DND-41 (cell line): ENCODE measurements around the gene BMP7.

Experiments used
- ATAC-seq: fragments of 200-7000 bp; cut with Tn5 transposase; 3 replicates; pipeline ENCODE4 v1.9.1; 2021; ENCODE audit warnings: low read depth; ENCODE audit not compliant: insufficient read depth
- DNase-seq: peaks from one replicate; pipeline ENCODE4 v3.0.0-alpha.2; 2020
- H2AFZ ChIP-seq: 2 replicates; pipeline ENCODE4 v1.6.0; 2012; ENCODE audit warnings: low read depth, low read length
- H3K27ac ChIP-seq: 2 replicates; pipeline ENCODE4 v1.5.1; 2012; ENCODE audit warnings: low read length, inconsistent platforms
- H3K27me3 ChIP-seq: fragments of 200-600 bp; sonication (generic); 2 replicates; pipeline ENCODE4 v1.6.0; 2012; ENCODE audit warnings: low read length, mild to moderate bottlenecking, inconsistent platforms; ENCODE audit not compliant: insufficient read depth, poor library complexity
- H3K36me3 ChIP-seq: 2 replicates; pipeline ENCODE4 v1.5.1; 2012; ENCODE audit warnings: low read length, inconsistent platforms; ENCODE audit not compliant: insufficient read depth
- H3K4me1 ChIP-seq: 2 replicates; pipeline ENCODE4 v1.5.1; 2012; ENCODE audit warnings: mild to moderate bottlenecking, low read length; ENCODE audit not compliant: insufficient read depth
- H3K4me2 ChIP-seq: 2 replicates; pipeline ENCODE4 v1.6.0; 2012; ENCODE audit warnings: mild to moderate bottlenecking, moderate library complexity, low read length, inconsistent platforms; ENCODE audit not compliant: insufficient read depth
- H3K4me3 ChIP-seq, 2 experiments: fragments of 200-600 bp in 1 of 2; shearing (Covaris generic) in 1 of 2; 2 replicates each; pipeline ENCODE4 v1.5.1; 2012 to 2016; ENCODE audit warnings: inconsistent platforms in 2 of 2, low read length in 2 of 2, mild to moderate bottlenecking in 2 of 2, low read depth in 1 of 2, moderate library complexity in 1 of 2
- H3K79me2 ChIP-seq: 2 replicates; pipeline ENCODE4 v1.6.0; 2012; ENCODE audit warnings: low read length, inconsistent platforms; ENCODE audit not compliant: insufficient read depth
- H3K9ac ChIP-seq: 2 replicates; pipeline ENCODE4 v1.6.0; 2012; ENCODE audit warnings: low read depth, mild to moderate bottlenecking, inconsistent platforms, low read length, moderate library complexity
- H3K9me3 ChIP-seq: 2 replicates; pipeline ENCODE4 v1.5.1; 2012; ENCODE audit warnings: low read length, moderate library complexity, mild to moderate bottlenecking, inconsistent platforms; ENCODE audit not compliant: insufficient read depth, severe bottlenecking
- H4K20me1 ChIP-seq: 2 replicates; pipeline ENCODE4 v1.6.0; 2012; ENCODE audit warnings: low read length; ENCODE audit not compliant: insufficient read depth
- EZH2 ChIP-seq: IDR thresholded peaks from 3 replicates; pipeline ENCODE4 v1.6.1; 2012; ENCODE audit warnings: borderline replicate concordance, low read depth, mild to moderate bottlenecking, moderate library complexity, low read length, inconsistent platforms; ENCODE audit not compliant: severe bottlenecking
- TF ChIP-seq, protein P1 (sequence below): IDR thresholded peaks from 2 replicates; pipeline ENCODE4 v1.5.1; 2012; ENCODE audit warnings: borderline replicate concordance, low read length, moderate library complexity, mild to moderate bottlenecking; ENCODE audit not compliant: poor library complexity, severe bottlenecking; ENCODE audit errors: extremely low read depth

BMP7 gene

DNA sequence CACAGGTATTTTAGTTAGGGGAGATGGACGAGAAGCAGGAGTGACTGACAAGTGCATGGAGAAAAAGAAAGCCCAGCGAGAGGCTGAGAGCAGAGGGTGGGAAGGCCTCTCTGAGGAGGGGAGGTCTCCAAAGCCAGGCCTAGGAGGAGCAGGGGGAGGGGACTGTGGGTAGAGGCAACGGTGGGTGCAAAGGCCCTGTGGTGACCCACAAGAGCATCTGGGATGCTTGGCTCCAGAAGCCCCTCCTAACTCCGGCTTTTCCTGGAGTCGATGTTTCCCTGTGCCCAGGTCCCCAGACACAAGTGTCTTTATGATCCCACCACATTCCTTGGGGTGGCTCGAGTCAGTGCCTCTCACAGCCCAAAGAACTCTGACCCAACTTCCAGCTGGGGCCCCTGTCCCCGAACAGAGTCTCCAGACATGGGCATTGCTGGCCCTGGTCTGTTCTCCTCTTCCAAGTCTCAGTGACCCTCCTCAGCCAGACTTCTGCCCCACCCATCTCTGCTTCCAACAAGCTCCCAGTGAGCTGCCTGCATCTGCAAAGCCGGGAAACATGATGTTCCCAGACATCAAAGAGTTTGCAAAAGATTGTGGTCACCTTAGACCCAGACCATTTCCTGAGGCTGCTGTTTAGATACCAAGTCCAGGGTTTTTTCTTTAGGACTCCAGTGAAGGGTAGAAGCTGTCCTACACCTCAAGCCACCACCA, 11.1 kb upstream of the BMP7 start:
- no peaks in the 10 kb centered on the region for H3K4me1 ChIP-seq
- no peak overlapping the region for H3K4me2 ChIP-seq
- H3K4me3 ChIP-seq, result no peak overlapping the region
- no peaks in the 10 kb centered on the region for H3K79me2 ChIP-seq
- H2AFZ ChIP-seq, result no peak overlapping the region
- H3K36me3 ChIP-seq, result no peaks in the 10 kb centered on the region
- no peaks in the 10 kb centered on the region for H3K9me3 ChIP-seq
- no peak overlapping the region for H3K27ac ChIP-seq
- no peak for DNase-seq
- no peaks in the 10 kb centered on the region for H4K20me1 ChIP-seq
- no peak for TF ChIP-seq EZH2
- TF ChIP-seq, protein P1, sequence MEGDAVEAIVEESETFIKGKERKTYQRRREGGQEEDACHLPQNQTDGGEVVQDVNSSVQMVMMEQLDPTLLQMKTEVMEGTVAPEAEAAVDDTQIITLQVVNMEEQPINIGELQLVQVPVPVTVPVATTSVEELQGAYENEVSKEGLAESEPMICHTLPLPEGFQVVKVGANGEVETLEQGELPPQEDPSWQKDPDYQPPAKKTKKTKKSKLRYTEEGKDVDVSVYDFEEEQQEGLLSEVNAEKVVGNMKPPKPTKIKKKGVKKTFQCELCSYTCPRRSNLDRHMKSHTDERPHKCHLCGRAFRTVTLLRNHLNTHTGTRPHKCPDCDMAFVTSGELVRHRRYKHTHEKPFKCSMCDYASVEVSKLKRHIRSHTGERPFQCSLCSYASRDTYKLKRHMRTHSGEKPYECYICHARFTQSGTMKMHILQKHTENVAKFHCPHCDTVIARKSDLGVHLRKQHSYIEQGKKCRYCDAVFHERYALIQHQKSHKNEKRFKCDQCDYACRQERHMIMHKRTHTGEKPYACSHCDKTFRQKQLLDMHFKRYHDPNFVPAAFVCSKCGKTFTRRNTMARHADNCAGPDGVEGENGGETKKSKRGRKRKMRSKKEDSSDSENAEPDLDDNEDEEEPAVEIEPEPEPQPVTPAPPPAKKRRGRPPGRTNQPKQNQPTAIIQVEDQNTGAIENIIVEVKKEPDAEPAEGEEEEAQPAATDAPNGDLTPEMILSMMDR, result no peak
- no peak overlapping the region for H3K9ac ChIP-seq
- peaks cover 23% of the 10 kb centered on the region for H3K27me3 ChIP-seq
- ATAC-seq, result no peak

DNA sequence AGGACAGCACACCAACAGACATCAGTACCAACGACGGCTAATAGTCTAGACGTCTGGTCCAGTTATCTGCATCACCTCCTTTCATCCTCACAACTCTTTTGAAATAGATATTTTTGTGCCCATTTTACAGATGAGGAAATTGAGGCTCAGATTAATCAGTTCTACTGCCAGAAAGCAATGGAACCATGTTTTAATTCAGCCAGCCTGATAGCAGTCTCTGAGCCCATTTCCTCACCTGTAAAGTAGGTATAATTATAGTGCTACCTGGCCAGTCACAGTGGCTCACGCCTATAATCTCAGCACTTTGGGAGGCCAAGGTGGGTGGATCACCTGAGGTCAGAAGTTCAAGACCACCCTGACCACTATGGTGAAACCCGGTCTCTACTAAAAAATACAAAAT, 9.8 kb upstream of the BMP7 start:
- Histone ChIP-seq H3K36me3 (no peaks in the 10 kb centered on the region), H3K4me2 (no peak overlapping the region), H3K9ac (no peak overlapping the region), H3K79me2 (no peaks in the 10 kb centered on the region), H2AFZ (no peak overlapping the region), H3K4me3 (no peak overlapping the region), H3K4me1 (no peaks in the 10 kb centered on the region), H4K20me1 (no peaks in the 10 kb centered on the region), H3K27me3 (peaks cover 34% of the 10 kb centered on the region), H3K27ac (no peak overlapping the region), H3K9me3 (no peaks in the 10 kb centered on the region)
- no peak for ATAC-seq
- no peak for TF ChIP-seq EZH2
- TF ChIP-seq, protein P1, result no peak
- DNase-seq, result no peak

DNA sequence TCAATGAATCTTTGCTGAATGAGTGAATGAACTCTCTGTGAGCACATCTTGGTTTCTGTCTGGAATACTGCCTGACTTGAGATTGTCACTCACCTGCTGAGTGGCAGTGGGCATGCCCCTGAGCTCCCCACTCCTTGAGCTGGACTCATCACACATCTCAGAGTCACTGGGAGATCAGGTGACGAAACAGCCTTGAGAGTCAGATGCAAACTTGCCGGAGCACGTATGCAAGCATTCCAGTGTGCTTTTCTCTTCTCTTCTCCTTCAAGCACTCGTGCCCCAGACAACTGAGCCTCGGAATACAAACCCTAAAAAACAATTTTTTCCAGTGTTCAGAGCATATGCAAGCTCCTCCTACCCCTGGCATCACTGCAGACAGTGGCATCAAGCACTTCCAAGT, 9.4 kb upstream of the BMP7 start:
- DNase-seq (no peak), ATAC-seq (no peak)
- Histone ChIP-seq H2AFZ (no peak overlapping the region), H3K79me2 (no peaks in the 10 kb centered on the region), H3K27me3 (peaks cover 34% of the 10 kb centered on the region), H3K4me3 (no peak overlapping the region), H3K9ac (no peak overlapping the region), H3K27ac (no peak overlapping the region), H3K9me3 (no peaks in the 10 kb centered on the region), H3K4me2 (no peak overlapping the region), H3K36me3 (no peaks in the 10 kb centered on the region), H3K4me1 (no peaks in the 10 kb centered on the region), H4K20me1 (no peaks in the 10 kb centered on the region)
- TF ChIP-seq EZH2, result no peak
- TF ChIP-seq, protein P1, result no peak
